GM19372 (cell line): ENCODE results near the gene SLC8A1.
"Not testable (repeated sequence)": the region's sequence is repeated elsewhere in the genome, so short reads cannot be mapped to it uniquely, and the experiment has no call there.

ENCODE experiments used
- ATAC-seq: cut with Tn5 transposase; IDR thresholded peaks from one replicate; pipeline ENCODE4 v1.9.1; 2021; ENCODE audit warnings: mild to moderate bottlenecking, low read depth, moderate library complexity; ENCODE audit not compliant: unreplicated experiment

SLC8A1 gene

DNA sequence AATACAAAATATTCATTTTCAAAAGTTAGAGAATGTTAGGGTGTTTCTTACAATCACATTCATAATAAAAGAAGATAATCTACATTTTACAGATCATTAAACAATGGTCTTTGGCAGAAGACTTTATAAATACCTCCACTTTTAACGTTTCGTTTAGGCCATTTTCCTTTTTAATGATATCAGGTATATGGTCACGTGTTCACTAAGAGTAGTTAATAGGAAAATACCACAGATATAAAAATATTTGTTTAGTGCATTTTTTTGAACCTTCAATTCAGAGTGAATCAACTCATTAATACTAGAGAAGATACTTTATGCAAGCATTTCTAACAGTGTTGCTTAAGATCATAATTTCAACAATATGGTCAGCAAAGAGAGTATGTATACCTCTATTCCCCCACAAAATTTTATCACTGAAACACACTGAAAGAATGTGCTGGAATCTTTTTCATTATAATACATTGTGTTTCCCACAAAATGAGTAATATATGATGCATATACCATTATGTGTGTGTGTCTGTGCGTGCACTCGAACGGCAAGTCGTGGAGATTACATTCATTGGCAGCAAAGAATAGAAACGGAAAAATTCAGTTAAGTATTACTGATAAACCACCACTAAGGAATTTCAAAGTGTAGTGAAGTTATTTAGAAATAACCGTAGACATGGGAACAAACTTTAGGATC lies 353.0 kb downstream of the SLC8A1 start:
- no peak for ATAC-seq

DNA sequence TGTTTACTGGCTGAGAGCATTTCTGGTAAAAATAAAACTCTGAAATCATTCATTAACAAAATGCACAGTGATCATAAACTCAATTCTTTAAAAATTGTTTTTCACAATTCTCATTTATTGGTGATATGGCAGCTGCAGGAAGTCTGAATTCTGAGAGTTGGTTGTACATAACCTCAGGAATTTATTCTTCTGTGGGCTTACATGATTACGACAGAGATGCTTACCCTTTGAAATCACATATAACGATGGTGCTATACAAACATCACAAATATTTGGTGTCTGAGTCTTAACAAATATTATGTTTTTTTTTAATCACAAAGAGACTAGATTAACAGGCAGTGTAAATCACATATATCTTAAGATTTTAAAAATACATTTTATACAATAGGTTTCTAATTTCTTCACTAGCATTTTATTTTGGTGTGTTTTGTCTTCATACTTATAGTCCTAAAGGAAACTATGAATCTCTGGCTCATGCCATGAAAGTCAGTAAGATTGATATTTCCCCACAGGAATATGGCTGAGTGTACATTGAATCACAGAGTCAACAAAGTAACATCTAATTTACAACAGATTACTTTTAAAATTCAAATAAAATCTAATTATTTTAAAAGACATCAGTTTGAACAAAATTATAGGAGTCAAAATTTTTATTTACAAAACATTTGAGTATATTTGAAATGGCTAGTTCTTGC lies 354.1 kb downstream of the SLC8A1 start:
- ATAC-seq = no peak

- ATAC-seq = no peak
These were observed 355.5 kb downstream of the SLC8A1 start for GRCh38 chr2:40096360-40096759.

DNA sequence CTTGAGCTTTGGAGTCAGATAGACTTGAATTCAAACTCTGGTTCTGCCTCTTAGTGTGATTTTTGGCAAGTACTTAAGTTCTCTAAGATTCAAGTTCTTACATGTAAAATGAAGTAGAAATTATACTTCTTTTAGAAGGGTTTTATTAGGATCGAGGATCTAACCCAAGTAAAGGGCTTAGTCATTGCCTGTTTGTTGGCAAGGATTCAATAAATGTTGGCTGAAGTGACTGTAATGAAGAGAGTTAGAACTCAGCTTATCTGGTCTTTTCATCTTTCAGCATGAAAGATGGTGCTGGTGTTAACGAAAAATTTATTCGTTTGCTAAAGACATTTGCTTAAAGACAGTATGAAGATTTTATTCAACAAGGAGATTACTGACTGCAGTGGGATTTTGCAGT lies 356.9 kb downstream of the SLC8A1 start:
- no peak for ATAC-seq

GRCh38 chr2:40094451-40094850 lies 357.4 kb downstream of the SLC8A1 start:
- no peak for ATAC-seq

- ATAC-seq = no peak
These were observed 358.7 kb downstream of the SLC8A1 start for GRCh38 chr2:40093021-40093675.

- ATAC-seq = no peak
These were observed 361.8 kb downstream of the SLC8A1 start for GRCh38 chr2:40090044-40090443.

- no peak for ATAC-seq
These were observed 364.0 kb downstream of the SLC8A1 start for GRCh38 chr2:40087927-40088326.

DNA sequence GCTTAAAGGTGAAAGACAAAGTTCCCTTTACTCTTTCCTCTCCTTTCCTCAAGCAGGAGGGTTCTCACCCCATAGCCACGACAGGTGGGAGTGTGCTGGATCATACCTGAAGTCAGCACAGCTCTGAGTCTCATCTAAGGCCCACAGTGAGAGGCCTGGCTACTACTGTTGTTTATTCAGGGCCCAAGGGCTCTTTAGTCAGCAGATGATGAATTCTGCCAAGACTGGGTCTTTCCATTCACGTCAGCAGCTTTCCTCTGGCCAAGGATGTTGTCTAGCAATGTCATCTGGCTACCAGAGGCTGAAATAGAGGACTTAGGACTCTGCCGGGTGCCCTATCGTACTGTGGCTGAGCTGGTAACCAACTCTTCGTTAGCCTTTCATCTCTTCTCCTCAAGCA lies 364.5 kb downstream of the SLC8A1 start:
- no peak for ATAC-seq

DNA sequence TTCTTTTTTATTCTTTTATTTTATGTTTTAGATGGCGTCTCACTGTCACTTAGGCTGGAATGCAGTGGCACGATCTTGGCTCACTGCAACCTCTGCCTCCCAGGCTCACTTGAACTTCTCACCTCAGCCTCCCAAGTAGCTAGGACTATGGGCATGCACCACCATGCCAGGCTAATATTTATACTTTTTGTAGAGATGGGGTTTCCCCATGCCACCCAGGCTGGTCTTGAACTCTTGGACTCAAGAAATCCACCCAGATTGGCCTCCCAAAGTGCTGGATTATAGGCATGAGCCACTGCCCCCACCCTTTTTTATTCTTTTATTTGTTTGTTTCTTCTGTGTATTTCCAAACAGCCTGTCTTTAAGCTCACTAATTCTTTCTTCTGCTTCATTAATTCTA lies 366.1 kb downstream of the SLC8A1 start:
- ATAC-seq = no peak

GRCh38 chr2:40073336-40073735 lies 378.6 kb downstream of the SLC8A1 start:
- ATAC-seq = not testable (repeated sequence)

GRCh38 chr2:40072442-40073232 lies 379.3 kb downstream of the SLC8A1 start:
- no peak for ATAC-seq

GRCh38 chr2:40062381-40062780 lies 389.5 kb downstream of the SLC8A1 start:
- ATAC-seq = no peak

GRCh38 chr2:40049781-40050180 lies 402.1 kb downstream of the SLC8A1 start:
- ATAC-seq = no peak

DNA sequence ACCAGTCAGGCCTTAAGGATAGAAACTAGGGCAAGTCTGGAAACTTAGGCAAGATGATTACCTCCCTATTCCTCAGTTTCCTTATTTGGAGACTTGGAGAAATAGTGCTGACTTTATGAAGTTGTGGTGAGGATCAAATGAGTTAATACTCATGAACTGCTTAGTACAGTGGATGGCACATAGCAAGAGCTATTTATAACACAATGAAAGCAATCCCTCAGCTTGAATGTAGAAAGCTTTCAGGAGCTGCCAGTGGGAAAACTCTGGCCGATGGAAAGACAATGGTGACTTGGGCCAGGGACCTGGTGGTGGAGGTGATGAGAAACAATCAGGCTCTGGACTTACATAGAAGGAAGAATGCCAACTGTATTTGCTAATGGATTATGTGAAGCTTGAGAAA lies 403.4 kb downstream of the SLC8A1 start:
- no peak for ATAC-seq

- no peak for ATAC-seq
These were observed 404.5 kb downstream of the SLC8A1 start for GRCh38 chr2:40047406-40047805.
